ENCODE measurements around the gene ATXN1.

The ATXN1 gene

GRCh38 chr6:16346831-16347230, 414.4 kb downstream of the ATXN1 start:
- DNase-seq: no peak

- DNase-seq: peak in 4 of 56 donors; percentile 7 to 45 (median 22)
Observed at GRCh38 chr6:16345449-16346330, 415.6 kb downstream of the ATXN1 start.

- DNase-seq: no peak
Observed at GRCh38 chr6:16344756-16345155, 416.5 kb downstream of the ATXN1 start.

- DNase-seq: no peak
Observed at GRCh38 chr6:16343593-16343992, 417.7 kb downstream of the ATXN1 start.

GRCh38 chr6:16339265-16339587, 422.0 kb downstream of the ATXN1 start:
- no peak for DNase-seq

DNA sequence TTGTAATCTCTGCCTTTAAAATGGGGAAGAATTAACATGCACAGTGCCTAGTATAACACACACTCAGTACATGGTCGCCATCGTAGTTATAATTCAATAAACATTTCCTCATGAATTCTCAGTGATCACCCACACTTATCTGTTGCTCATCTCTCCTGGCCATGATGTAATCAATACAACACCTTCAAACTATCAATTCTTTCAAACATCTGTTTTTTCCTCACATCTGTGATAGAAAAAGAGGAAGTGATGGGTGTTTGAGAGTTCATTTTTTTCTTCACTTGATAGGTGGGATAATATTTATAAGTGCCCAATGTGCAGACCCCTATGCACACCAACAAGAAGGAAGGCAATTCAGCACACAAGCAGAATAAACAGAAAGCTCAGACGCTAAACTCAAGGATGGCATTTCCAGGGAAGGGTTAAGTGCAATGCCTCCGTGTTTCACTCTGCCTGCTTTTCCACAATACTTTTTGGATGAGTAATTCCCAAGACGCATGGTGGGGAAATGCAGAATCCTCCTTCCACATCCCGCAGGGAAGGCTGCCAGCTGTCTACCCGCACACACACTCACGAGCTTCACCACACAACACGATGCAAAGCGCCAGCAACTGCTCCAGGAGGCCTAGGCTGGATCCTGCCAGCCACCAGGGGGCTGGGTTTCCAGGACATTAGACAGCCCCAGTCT, 422.5 kb downstream of the ATXN1 start:
- DNase-seq: peak in 26 of 56 donors; percentile 7 to 58 (median 28)

DNA sequence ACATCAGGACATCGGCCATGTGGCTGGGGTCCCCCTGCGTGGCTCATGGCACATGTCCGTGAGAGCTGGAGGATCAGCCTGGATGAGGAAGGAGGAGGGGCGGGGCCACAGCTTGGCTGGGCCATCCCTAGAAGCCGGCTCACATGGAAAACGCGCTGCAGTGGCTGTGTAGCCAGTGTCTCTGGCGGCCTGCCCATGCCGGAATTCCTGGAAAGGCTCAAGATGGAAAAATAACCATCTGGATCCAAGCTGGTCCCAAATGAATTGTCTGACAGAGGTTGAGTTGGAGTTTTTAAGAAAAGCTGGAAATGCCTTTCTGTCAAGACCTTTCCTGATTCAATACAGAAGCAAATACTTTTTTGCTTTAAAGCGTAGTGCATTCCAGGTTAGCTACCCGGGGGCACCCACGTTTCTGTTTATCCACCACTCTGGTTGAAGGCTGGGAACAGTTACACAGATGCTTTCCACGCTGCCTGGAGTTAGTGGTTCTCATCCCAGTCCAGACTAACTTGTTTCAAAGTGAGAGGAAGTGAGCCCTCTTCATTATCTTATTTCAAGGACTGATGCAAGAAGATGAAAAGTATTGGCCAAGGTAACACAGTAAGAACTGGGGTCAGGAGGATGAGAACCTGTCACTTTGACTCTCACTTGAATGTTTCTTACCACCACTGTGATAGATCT, 423.8 kb downstream of the ATXN1 start:
- peak in 29 of 56 donors; percentile 6 to 68 (median 26) for DNase-seq

DNA sequence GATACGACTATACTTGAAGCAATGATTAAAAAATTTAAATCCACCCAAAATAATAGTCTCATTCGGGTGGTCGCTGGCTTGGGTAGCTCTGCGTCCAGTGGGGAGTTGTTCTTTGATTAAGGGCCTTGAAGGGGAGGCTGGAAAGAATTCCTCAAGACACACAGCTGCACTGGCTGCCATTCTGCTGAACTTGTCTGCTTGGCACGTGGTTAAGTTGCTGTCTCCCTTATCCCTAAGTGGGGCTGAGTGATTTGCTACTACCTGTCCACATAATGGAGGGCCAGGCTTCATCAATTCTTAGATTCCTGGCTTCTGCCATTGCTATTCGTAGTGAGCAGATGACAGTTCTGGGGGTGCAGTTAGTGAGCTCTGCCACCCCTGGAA, 424.4 kb downstream of the ATXN1 start:
- DNase-seq: no peak

DNA sequence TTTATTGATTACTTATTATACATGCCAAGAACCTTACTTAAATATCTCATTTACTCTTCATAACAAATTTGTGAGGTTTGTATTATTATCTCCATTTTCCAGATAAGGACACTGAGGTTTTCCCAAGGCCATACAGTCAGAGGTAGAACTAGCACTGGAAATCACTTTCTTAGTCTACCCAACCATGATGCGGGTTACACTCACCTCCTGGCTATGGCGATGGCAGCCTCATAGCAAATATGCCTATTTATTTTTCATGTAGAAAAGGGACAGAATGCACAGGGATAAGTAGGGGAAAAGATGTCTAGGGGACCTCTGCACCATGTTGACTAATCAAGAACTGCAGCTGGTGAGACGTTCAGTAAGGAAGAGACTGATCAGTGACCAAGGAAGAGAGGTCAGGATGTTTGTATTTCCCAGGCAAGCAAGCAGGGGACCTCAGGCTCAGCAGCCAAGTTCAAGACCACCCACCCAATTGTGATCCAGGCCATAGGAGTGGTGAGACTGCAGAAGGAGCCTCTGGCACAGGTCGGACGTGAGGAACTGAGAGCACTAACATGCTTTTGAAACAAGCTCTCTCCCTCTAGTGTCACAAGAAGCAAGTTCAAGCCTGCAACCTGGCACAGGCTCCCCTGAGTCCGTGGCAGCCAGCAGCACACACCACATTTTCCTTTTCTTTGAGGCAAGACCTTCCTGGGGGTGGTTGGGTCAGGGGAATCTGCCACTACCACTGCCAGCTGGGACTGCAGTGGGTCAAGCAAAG, 425.0 kb downstream of the ATXN1 start:
- no peak for DNase-seq

DNA sequence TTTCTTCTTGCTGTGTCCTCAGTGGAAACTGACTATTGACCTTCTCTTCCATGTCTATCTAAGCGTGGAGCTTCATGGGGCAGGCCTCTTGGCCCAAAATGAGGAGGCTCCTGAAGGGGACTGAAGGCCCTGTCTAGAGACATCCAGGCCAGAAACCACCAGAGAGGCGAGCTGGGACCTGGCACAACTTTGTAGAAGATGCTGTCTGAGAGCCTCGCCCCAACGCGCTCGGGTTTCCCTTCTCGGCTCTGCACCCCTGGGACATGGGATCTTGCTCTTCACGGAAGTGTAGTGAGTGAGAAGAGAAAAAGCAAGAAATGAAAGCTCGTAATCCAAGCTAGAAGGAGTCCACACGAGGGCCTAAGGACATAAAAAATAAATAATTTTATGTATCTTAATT, 426.1 kb downstream of the ATXN1 start:
- no peak for DNase-seq

DNA sequence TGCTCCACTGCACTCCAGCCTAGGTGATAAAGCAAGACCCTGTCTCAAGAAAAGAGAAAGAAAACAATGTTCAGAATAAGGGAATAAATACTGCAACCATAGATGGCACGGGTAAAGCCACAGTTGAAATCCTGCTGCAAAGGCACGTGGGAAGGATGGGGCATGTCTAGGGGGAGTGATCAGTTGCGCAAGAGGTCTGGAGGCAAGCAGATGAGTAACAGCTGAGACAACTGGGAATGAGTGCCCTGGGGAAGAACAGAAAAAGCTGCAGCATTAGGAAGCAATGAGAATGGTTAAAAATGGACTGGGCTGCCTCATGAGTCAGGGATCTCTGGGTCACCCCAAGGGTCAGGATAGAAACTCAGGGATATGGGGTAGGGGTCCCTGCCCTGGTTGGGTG, 426.6 kb downstream of the ATXN1 start:
- peak in 3 of 56 donors; percentile 4 to 17 (median 13) for DNase-seq

DNA sequence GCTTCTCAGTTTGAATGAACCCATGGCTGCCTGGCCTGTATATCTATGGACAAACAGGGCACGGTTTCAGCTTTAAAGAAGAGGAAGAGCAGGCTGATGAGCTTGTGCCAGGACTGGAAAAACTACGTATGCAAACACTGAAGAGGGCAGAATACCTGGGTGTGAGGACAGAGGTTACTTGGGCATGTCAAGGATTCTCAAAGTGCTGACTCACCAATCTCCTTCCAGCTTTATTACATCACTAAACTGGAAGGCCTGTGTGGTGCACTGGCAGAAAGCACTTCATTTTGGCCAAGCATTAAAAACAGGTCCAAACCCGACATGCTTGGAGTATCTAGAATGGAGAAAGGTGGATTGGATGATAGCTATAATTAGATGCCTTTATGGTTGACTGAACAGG, 427.7 kb downstream of the ATXN1 start:
- DNase-seq: no peak

- peak in 51 of 56 donors; percentile 7 to 92 (median 68) for DNase-seq
Observed at GRCh38 chr6:16332175-16332542, 429.1 kb downstream of the ATXN1 start.

DNA sequence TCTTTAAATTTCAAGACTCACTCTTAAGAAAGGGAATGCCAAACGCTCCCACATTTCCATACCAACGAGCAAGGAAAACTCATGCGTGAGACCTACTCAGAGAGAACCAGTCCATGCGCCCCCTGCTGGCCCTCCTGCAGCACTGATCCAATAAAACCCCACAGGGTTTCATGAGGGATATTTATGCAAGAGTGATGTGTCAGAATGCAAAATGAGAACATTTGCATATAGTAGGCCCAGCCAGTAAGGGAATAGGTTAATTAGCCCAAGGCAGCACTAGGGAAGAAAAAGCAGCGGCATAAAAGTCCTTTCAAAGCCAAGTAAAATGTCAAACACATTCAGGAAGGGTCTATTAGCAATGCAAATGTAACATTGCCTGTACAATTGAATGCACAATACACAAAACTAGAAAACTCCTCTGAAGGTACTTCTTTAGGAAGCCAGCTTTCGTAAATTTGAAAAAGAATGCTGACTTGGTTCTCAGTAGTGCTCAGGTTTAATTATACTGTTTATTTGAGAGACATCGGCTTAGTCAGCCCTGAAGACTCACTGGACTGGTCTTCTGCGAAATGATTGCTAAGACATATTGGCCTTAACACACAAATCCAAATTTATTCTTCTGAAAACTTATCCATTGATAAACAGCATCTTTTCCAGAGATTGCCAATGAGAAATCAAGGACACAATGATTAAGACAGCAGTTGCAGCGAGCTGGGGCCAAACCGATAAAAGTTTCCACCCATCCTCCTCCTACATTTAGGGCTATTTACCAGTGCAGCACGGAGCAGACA, 429.7 kb downstream of the ATXN1 start:
- peak in 52 of 56 donors; percentile 8 to 88 (median 60) for DNase-seq

DNA sequence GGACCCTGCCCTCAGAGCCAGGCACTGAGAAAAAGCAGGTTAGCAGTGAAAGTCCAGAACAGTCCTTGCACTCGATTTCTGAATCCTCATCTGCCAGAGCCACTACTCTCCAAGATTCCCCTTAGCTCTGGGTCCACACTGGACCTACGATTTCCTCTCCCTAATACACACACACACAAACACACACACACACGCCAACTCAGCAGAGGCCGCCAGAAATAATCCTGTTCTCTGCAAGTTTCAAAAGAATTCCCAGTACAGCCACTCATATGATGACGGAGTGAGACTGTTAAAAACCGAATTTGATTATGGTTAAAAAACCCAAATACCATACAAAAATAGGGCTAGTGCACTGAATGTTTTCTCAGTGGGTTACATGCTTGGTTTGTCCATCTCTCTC, 432.0 kb downstream of the ATXN1 start:
- DNase-seq: no peak

DNA sequence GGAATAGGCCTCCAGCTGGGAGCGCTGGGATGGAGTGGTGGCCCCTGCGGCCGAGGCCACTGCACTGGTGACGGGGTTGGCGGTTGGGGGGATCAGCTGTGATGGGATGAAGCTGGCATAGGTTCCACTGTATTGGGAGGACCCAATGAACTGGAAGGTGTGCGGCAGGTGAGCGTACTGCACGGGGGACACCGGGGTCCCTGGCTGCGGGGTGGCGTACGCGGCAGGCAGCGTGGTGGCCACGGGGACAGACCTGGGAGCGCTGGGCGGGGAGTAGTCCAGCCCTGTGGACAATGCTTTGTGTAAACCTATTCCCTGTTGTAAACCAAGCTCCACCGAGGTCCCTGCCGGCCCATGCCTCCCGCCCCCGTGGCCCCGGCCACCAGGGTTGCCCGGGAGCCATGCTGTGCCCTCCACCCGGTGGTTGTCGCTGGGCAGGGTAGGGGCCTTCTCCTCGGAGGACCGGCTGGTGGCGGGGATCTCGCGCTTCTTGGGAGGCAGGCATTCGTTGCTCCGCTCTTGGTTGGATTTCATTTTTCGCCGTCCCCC, 433.4 kb downstream of the ATXN1 start:
- DNase-seq: no peak

GRCh38 chr6:16326971-16327776, 434.1 kb downstream of the ATXN1 start:
- no peak for DNase-seq

DNA sequence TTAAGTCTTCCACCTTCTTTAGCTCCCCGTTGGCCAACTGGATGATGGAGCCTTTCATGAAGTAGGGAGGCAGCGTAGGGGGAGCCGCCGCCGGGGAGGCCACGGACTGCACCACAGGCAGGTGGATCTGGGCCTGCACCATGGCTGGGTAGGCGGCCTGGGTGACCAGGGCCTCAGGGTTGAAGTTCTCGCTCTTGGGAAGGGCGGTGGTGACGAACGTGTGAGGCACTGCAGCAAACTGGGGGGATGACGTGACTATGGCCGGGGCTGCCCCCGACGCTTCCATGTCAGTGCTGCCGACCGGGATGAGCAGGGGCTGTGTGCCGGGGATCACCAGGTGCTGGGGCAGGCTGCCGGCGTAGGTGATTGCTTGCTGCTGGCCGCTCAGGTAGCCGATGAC, 434.7 kb downstream of the ATXN1 start:
- DNase-seq: no peak

DNA sequence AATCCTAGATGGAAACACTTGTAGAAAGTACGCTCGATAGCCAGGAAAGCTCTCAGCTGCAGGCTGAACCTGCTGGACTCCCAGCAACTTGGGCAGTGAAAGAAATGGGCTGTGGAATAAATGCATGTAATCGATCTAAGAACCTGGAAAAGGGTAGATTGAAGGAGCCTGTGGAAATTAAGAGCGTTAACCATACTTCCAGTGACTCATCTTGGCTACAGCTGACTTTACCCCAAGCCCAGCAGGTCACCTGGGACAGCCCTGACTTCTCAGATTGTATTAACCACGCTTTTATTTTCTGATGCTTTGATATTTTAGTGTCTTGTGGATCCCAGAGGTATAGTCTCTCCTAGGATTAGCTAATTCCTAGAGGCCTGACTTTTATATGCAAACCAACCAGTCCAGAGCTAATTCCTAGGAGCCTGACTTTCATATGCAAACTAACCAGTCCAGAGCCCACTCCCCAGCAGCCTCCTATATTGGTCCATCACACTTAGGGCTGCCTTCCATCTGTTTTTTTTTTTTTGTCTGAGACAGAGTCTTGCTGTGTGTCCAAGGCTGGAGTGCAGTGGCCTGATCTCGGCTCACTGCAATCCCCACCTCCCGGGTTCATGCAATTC, 436.5 kb downstream of the ATXN1 start:
- DNase-seq: no peak

Data from nucleus accumbens (tissue), 56 donors.